ENCODE data around the gene UBTD1.
A peak's percentile ranks its signal among the peaks of the same experiment; 100 is the strongest.
"Not testable (repeated sequence)": the region's sequence is repeated elsewhere in the genome, so short reads cannot be mapped to it uniquely, and the experiment has no call there.

Gene UBTD1, protein sequence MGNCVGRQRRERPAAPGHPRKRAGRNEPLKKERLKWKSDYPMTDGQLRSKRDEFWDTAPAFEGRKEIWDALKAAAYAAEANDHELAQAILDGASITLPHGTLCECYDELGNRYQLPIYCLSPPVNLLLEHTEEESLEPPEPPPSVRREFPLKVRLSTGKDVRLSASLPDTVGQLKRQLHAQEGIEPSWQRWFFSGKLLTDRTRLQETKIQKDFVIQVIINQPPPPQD

DNA sequence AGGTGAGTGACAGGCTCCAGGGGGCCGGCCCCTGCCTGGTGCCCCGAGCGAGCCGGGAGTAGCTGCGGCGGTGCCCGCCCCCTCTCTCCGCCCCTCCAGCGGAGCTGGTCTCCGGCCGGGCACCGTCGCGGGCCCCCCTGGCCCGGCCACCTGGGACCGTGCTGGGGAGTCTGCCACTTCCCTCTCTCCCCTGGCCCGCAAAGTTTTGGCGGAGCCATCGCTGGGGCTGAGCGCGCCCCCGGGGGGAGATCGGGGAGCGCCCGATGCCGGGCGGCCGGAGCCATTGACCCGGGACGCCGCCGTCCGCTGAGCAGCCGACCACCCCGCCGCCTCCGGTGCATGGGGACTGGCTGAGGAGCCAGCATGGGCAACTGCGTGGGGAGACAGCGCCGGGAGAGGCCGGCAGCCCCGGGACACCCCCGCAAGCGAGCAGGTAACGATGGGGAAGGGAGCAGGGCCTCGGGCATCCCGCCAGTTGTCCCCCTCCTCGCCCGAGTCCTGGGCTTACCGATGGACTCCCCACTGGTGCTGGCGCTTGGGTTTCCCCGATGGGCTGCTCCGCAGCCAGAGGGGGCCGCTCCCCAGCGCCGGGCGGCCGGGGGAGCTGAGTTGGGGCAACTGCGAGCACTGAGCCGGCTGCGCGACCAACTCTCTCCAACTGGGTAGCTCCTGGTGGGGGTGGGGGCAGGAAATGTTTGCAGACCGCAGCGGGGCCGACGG is at the start of gene UBTD1:
TSS of gene UBTD1 (plus strand) at position 84 of the 720 bp plus-strand sequence. CDS start at position 364, 280 bp downstream.
- no peak for DNase-seq (ENCODE audit: low spot score)

GRCh38 chr10:97450828-97451227 is 47.9 kb upstream of the UBTD1 start:
- no peak for DNase-seq (ENCODE audit: low spot score)

GRCh38 chr10:97451605-97452004 is 47.1 kb upstream of the UBTD1 start:
- no peak for DNase-seq (ENCODE audit: low spot score)

DNA sequence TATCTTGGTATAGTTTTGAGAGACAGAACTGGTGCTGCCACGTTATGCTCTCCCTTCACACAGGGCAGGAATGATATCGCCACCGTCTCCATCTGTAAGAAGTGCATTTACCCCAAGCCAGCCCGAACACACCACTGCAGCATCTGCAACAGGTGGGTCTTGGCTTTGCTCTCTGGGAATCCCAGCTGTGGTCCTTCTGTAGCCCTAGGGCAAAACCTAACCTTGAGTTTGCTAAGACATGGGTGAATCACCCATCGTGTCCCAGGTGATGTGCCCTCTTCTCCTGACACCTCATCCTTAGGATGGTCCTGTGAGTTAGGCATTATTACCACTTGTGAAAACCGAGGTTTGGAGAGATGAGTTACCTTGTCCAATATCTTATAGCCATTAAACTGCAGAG is 46.4 kb upstream of the UBTD1 start:
- no peak for DNase-seq (ENCODE audit: low spot score)

DNA sequence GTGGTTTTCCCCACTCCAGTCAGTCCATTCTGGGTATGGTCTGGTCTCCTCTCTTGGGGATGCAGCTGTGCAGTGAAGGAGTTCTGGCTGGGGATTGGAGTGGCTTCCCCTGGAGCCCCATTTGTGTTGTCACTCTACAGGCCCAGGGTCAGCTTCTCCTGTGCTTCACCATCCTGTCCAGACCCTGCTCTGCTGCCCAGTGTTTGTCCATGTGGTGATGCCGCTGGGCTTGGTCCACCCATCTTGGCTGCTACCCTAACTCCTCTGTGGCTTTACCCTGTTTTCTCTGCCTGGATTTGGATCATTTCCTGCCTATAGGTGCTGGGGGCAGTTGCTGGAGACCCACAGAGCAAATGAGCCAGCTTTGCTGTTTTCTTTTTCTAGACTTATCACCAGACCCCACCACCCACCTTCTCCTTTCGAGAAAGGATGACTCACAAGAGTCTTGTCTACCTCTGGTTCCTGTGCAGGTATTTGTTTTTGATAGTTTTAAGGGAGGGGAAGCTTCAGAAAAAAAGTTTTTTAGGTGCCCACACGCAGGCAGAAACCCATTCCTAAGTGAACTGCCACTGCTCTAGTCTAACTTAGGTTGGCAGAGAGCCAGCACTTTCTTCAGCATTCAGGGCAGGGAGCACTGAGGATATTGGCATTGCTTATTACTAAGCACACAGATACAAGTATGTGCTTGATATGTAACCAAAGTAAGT is 44.2 kb upstream of the UBTD1 start:
- DNase-seq (ENCODE audit: low spot score): no peak

DNA sequence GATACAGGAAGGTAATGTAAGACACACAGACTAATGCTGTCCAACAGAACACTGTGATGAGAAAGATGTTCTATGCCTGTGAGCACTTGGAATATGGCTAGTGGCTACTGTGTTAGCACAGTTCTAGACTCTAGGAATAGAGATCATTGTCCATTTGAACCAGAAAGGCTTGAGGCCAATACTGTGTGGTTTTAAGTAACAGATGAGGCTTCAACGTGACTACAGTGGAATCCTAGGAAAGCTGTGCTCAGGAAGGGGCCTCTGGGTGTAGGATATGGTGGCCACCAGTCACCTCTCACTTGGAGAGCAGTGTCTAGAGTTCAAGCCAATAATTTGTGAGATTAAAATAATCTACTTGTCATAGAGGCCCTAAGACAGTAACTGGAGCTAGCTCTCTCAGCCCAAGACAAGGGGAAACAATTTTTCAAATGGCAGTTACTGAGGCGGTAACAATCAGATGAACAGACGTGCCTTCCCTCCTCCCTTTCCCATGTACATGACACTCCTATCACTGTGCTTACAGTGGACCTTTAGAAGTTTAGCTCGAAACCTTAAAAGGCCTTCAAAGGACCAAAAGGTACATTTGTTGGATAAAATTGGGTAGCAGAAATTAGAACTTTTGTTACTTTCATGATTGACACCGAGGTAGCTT is 42.6 kb upstream of the UBTD1 start:
- no peak for DNase-seq (ENCODE audit: low spot score)

- no peak for DNase-seq (ENCODE audit: low spot score)
Observed at GRCh38 chr10:97456686-97457065, 42.0 kb upstream of the UBTD1 start.

- no peak for DNase-seq (ENCODE audit: low spot score)
Observed at GRCh38 chr10:97459111-97459510, 39.6 kb upstream of the UBTD1 start.

- no peak for DNase-seq (ENCODE audit: low spot score)
Observed at GRCh38 chr10:97459933-97460332, 38.8 kb upstream of the UBTD1 start.

- DNase-seq (ENCODE audit: low spot score): no peak
Observed at GRCh38 chr10:97462309-97462708, 36.4 kb upstream of the UBTD1 start.

DNA sequence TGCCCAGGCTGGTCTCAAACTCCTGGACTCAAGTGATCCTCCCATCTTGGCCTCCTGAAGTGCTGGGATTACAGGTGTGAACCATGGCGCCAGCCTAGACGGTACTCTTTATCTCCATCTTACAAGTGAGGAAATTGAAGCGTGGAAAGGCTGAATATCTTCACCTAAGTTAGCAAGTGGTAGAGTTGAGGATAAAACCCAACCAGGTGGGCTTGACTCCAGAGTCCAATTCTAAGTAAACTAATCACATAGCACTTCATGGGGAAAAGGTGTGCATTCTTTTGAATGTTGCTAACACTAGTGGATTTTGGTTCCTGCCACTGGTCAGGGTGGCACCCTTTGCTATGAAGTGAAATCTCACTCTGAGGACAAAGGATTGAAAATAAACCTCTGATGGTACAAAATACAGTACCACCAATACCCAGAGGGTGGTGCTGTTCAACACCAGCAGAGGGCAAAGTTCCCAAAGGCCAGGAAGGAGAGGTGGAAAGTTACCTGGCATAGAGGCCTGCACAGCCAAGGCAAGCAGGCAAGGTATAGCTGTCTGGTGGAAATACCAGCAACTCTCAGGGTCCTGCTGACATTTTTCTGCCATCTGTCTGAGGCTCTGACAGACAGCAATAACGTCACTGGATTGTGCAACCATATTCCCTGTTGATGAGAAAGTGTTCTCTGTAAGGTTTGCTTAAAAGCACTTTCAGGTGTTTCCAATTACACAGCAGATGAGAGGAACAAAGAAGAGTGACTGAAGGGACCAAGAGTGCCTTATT is 35.2 kb upstream of the UBTD1 start:
- DNase-seq (ENCODE audit: low spot score): peak; percentile 74

GRCh38 chr10:97464226-97464625 is 34.5 kb upstream of the UBTD1 start:
- no peak for DNase-seq (ENCODE audit: low spot score)

DNA sequence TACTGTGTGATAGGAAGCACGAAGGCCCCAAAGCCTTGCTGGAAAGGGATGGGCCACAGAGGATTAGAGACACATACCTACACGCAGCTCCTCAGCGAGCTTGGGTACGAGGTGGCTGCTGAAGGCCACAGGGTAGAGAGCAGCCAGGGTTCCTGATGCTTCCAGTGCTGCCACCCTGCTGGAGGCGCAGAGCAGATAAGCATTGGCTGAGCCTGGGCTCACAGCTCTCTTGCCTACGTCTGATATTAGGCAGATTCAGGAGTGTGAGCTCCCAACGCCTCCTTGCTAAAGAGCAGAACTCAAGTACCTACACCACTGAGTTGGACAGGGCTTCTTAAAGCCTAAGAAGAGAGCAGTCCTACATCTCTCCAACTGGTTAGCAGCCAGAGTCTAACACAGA is 32.7 kb upstream of the UBTD1 start:
- no peak for DNase-seq (ENCODE audit: low spot score)

GRCh38 chr10:97466755-97467154 is 32.0 kb upstream of the UBTD1 start:
- no peak for DNase-seq (ENCODE audit: low spot score)

- peak; percentile 75 for DNase-seq (ENCODE audit: low spot score)
Observed at GRCh38 chr10:97468162-97468561, 30.6 kb upstream of the UBTD1 start.

DNA sequence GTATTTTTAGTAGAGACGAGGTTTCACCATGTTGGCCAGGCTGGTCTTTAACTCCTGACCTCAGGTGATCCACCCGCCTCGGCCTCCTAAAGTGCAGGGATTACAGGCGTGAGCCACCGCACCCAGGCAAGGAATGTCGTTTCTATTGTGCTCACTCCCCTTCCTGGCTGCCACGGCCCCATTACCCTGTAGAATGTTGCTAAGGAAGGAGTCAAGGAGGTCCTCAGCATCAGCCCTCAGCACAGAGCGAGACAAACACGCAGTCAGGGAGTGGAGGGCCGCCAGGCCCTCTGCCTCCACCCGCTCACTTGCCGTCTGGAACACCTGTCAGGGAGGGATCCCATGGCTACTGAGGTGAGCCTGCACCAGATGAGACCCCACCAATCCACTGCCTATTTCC is 29.9 kb upstream of the UBTD1 start:
- not testable (repeated sequence) for DNase-seq (ENCODE audit: low spot score)

GRCh38 chr10:97474918-97475317 is 23.8 kb upstream of the UBTD1 start:
- DNase-seq (ENCODE audit: low spot score): no peak

DNA sequence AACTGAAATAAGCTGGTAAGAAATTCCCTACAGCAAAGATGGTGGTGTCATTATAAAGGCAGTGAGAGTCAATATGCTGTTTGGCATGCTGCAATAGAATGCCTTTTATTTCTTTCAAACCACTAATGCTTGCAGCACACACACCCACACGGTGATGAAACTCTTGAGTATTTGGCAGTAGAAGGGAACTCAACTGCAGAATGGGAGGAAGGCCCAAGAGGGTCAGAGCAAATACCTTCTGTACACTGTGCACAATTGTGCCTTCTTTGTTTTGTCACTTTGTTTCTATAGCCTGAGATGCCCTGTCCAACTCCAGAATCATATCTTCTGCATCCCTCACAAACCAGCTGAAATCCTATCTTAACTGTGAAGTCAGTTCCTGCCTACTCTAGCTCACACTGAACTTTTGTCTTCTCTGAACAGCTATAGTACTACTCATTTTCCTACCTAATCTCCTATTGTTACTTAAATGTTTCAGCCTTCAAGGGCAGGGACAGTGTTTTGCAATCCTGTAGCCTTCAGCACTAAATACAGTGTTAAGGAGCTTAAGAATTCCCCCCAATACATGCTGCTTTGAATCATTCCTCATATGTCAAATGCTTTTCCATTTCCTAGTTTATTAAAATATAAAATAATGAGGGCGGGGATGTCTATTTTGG is 22.7 kb upstream of the UBTD1 start:
- DNase-seq (ENCODE audit: low spot score): no peak

DNA sequence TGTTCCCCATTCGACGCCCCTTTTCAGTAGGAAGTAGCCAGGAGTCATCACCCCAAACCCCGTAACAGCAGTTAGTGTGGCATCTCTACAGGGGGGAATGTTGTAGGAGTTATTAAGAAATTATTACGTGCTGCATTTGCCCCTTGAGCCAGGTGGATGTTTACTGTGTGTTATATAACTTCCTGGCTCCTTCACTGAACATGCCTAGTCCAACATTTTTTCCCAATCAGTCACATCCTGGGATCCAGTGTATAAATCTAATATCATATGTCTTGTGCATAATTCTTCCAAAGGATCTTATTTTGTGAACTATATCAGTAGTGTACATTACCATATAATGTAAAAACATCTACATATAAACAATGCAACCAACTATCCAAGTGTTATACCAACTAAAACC is 19.3 kb upstream of the UBTD1 start:
- not testable (repeated sequence) for DNase-seq (ENCODE audit: low spot score)

DNA sequence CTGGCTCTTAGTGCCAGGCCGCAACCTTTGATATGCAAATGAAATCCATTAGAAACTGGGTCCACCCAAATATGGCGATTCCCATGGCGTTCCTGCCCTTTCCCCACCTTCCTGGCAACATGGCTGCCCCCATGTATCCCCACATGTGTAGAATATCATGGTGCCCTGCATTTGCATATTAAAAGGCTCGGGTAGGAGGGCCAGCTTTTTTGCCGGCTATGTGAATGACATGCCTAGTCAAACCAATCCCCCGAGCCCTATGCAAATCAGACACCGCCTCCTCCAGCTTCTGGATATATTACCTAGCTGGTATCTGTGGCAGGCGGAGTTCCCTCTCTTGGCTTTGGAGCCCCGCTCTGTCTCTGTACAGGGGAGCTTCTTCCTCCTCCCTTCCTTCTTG is 18.8 kb upstream of the UBTD1 start:
- peak; percentile 73 for DNase-seq (ENCODE audit: low spot score)

DNA sequence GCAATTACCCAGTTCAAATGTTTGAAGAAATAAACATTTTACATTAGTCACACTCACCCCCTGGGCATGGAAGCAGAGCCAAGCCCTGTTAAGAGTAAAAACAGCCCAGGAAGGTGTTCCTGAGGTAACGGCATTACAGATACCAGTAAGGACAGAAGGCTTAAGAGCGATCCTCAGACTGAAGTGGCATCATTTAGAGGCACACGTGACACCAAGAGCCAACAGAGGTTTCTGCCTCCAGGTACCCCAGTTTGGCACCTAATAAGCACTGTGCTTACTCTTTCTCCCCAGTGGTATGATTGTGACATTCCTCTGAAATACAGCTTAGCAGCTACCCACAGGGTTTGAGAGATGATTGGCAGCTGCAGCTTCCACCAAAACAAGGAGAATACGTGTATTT is 17.7 kb upstream of the UBTD1 start:
- no peak for DNase-seq (ENCODE audit: low spot score)

All from NAMALWA (cell line).